H1 (cell line): ENCODE measurements around the gene DPEP2. TPM values are rescaled to one million over a fixed set of nuclear protein-coding genes. Genes with fewer than 3 reads are reported as not detected.

Source experiments
- ATF2 ChIP-seq: IDR thresholded peaks from 2 replicates; pipeline ENCODE4 v1.6.1; 2012; ENCODE audit warnings: low read length, inconsistent platforms
- CBX8 ChIP-seq: fragments of 300-800, 300-1000 bp; sonication (generic); IDR thresholded peaks from 2 replicates; pipeline ENCODE4 v1.7.1; 2016; ENCODE audit warnings: low read depth, low read length, borderline replicate concordance
- CHD7 ChIP-seq: fragments of 300-600 bp; sonication (generic); IDR thresholded peaks from 2 replicates; pipeline ENCODE4 v1.7.1; 2012; ENCODE audit warnings: low read length, moderate library complexity, mild to moderate bottlenecking, inconsistent platforms; ENCODE audit not compliant: insufficient replicate concordance
- GTF2F1 ChIP-seq: IDR thresholded peaks from 2 replicates; pipeline ENCODE4 v1.6.1; 2012; ENCODE audit warnings: low read depth, low read length, improper control_type of control experiment, borderline replicate concordance
- KDM4A ChIP-seq: IDR thresholded peaks from one replicate; pipeline ENCODE4 v1.7.1; 2012; ENCODE audit warnings: low read depth, mild to moderate bottlenecking, moderate library complexity, low read length, inconsistent platforms; ENCODE audit not compliant: severe bottlenecking
- RBBP5 ChIP-seq: IDR thresholded peaks from 2 replicates; pipeline ENCODE4 v1.7.1; 2012; ENCODE audit warnings: low read depth, mild to moderate bottlenecking, inconsistent platforms, low read length, moderate library complexity, borderline replicate concordance
- TCF12 ChIP-seq: IDR thresholded peaks from 2 replicates; pipeline ENCODE4 v1.6.1; 2011; ENCODE audit warnings: low read depth, mild to moderate bottlenecking, low read length
- polyA plus RNA-seq, 7 experiments: library from polyadenylated mRNA; depleted of rRNA in 3 of 7; stranded (reverse) in 5 of 7; unstranded in 2 of 7; fragments of >200 nt in 5 of 7; fragments of 200-250 nt in 2 of 7; gene quantifications; 1 replicate in 5 of 7; 2 replicates in 1 of 7; 4 replicates in 1 of 7; pipeline versions ENCODE4 v1.2.1 to v1.2.3, GENCODE V29; 2011 to 2013; ENCODE audit warnings: missing spikeins in 2 of 7, mixed read lengths in 2 of 7
- total RNA-seq: library from RNA; stranded (reverse); fragmentation: NEBNext Ultra II Directional; extraction: Animal tissue kit (Norgen Biotek cat#: 25700); gene quantifications from 2 replicates; pipeline ENCODE4 v1.2.1, GENCODE V29; 2021

The DPEP2 gene
- total and polyA plus RNA-seq, 2 of the 8 experiments (the other 6 are each of a cell fraction or from before 2014, with no cell fraction given) = not detected

GRCh38 chr16:68005786-68006286 lies 6.6 kb upstream of the DPEP2 start (continued):
- no peak for TF ChIP-seq CHD7
- TF ChIP-seq TCF12 = no peak
- no peak for TF ChIP-seq CBX8
- no peak for TF ChIP-seq KDM4A
- TF ChIP-seq GTF2F1 = no peak
- no peak for TF ChIP-seq ATF2
- no peak for TF ChIP-seq RBBP5
- TF ChIP-seq, all 59 proteins: peak for 0
